Neuron (in vitro differentiated cells): ENCODE results near the gene RFX3.

Experiments used
- H2AFZ ChIP-seq: one replicate; pipeline ENCODE4 v1.6.1; 2013; ENCODE audit warnings: low read depth, mild to moderate bottlenecking, inconsistent platforms, low read length, moderate library complexity
- H3K27me3 ChIP-seq: one replicate; pipeline ENCODE4 v1.6.1; 2013; ENCODE audit warnings: low read length; ENCODE audit not compliant: insufficient read depth
- H3K36me3 ChIP-seq: one replicate; pipeline ENCODE4 v1.6.1; 2013; ENCODE audit warnings: low read length; ENCODE audit not compliant: insufficient read depth
- H3K4me1 ChIP-seq: one replicate; pipeline ENCODE4 v1.6.1; 2013; ENCODE audit warnings: low read length; ENCODE audit not compliant: insufficient read depth
- H3K4me3 ChIP-seq: 2 replicates; pipeline ENCODE4 v1.5.1; 2013; ENCODE audit warnings: mild to moderate bottlenecking, low read length, moderate library complexity
- H3K9me3 ChIP-seq: one replicate; pipeline ENCODE4 v1.6.1; 2013; ENCODE audit warnings: low read length

The RFX3 gene

DNA sequence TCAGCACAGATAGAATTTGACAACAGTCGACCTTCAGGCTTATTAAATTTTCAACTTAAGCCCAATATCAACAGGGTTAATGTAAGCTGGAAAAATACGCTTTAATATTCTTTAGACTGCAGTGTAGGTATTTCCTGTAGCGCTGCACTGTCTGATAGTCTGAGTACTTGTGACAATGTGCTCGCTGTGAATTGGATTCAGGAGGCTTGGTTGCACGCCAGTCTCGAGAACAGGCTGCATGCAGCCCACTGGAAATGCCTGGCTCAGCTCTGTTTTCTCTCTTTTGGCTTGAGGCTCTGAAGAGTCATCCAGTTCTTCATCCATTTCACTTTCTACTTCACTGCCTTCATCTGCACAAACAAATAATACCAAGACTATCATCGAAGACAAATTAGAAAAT is 300.9 kb downstream of the RFX3 start:
- H3K9me3 ChIP-seq = no peaks in the 10 kb centered on the region
- H3K36me3 ChIP-seq = peaks cover 47% of the 10 kb centered on the region
- H3K4me3 ChIP-seq = no peak overlapping the region
- no peak overlapping the region for H2AFZ ChIP-seq
- no peaks in the 10 kb centered on the region for H3K27me3 ChIP-seq
- H3K4me1 ChIP-seq = no peaks in the 10 kb centered on the region

DNA sequence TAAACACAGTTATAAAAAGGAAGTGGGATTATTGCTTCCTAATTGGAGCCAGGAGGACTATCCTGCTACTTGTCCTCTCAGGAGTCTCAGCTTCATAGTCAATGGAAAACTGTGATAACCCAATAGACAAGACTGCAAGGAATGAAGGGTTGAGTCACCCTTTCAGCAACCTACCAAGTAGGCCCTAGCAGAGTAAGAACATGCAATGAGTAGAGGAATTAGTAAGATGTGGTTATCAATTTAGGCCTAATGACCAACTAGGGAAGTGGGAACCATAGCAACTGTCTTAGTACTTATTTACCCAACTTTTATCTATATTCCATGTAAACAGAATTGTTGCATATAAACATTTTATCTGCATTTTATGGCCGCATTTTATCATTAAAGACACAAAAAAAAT is 310.1 kb downstream of the RFX3 start:
- Histone ChIP-seq H3K36me3 (no peaks in the 10 kb centered on the region), H2AFZ (no peak overlapping the region), H3K27me3 (no peaks in the 10 kb centered on the region), H3K4me3 (no peak overlapping the region), H3K9me3 (no peaks in the 10 kb centered on the region), H3K4me1 (peaks cover 10% of the 10 kb centered on the region)

DNA sequence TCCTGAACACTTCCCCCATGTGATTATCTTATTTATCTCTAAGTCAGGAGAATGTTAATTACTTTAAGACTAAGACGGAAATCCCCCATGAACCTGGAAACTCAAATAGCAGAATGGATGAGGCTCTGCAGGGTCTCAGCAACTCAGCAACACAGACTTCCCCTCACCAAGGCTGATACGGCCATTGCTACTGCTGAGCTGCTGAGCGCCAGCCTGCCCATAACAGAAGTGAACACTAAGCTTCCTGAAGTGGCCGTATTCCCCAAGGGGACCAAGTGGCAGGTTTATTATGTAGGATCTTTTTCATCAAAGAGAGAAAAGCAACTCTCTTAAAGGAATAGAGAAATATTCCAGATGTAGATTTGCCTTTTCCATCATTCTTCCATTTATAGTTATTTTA is 311.1 kb downstream of the RFX3 start:
- H3K4me3 ChIP-seq = no peak overlapping the region

DNA sequence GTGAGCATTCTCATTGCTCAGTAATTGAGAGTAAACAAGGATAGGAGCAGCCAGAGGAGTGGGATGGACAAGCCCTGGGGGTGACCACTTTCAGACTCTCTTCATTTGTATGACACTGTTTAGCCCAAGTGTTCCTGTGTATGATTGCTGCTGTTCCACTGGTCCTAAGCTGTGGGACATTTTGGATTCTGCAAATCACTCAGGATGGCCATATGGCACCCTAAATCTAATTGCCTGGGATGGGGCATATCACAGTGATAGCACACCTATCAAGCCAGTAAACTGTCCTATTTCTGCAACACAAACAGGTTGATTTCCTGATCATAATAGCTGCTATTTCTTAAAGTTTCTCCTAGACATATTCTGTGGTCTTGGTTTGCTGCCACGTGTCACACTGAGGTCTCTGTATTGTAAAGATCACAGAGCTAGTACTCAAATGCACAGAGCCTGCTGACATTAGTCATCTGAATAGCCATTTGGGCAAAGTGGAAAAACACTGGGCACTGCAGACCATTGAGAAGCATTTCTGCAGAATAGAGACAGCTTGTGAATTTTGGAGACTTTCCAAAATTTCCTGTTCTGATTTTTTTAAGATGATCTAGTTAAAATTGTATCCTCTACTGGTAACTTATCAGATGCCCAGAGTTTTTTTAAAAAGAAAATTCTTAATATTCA is 320.2 kb downstream of the RFX3 start:
- no peaks in the 10 kb centered on the region for H3K36me3 ChIP-seq
- no peaks in the 10 kb centered on the region for H3K4me1 ChIP-seq
- no peaks in the 10 kb centered on the region for H3K9me3 ChIP-seq
- no peaks in the 10 kb centered on the region for H3K27me3 ChIP-seq
- no peak overlapping the region for H3K4me3 ChIP-seq
- H2AFZ ChIP-seq = no peak overlapping the region

More for the DNA sequence above, 311.1 kb downstream of the RFX3 start:
- no peaks in the 10 kb centered on the region for H3K27me3 ChIP-seq
- H2AFZ ChIP-seq = no peak overlapping the region
- H3K9me3 ChIP-seq = no peaks in the 10 kb centered on the region
- no peaks in the 10 kb centered on the region for H3K36me3 ChIP-seq
- H3K4me1 ChIP-seq = peaks cover 10% of the 10 kb centered on the region

DNA sequence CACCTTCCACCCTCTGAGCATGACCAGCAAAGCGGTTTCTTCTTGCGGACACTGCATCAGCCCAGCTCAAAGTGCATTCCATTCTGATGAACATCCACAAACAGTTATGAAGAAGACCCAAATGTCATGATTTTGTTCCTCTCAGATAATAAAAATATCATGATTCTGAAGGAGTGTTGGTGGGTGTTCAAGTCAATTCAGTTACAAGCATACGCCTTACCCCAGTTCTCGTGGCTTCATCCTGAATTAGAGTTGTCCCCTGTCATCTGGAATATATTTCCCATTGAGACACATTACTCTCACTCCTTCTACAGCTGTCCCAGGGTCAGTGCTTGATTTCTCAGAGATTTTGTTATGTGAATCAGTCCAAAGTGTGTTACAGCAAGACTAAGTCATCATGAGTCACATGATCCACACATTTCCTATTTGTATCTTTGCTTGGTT is 325.4 kb downstream of the RFX3 start:
- no peak overlapping the region for H2AFZ ChIP-seq

DNA sequence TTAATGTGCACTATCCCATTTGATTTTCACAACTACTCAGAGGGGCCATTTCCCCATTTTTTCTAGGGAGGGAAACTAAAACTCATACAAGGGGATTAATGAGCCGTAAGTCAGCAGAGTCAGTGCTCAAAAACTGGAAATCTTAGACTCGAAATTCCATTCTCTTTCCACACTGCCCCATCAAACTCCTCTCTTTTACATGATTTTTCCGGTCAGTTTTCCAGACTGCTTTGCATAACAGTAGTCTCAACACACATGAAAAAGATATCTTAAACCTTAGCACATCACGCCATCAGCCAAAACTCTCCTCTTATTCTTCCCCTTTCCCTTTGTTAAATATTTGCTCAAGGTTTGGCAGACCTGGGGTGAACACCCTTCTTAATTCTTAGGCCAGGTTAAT is 332.0 kb downstream of the RFX3 start:
- no peaks in the 10 kb centered on the region for H3K9me3 ChIP-seq
- no peaks in the 10 kb centered on the region for H3K27me3 ChIP-seq
- no peak overlapping the region for H3K4me3 ChIP-seq
- H3K36me3 ChIP-seq = no peaks in the 10 kb centered on the region
- no peak overlapping the region for H2AFZ ChIP-seq
- H3K4me1 ChIP-seq = peaks cover 4% of the 10 kb centered on the region

More for the DNA sequence above, 325.4 kb downstream of the RFX3 start:
- no peaks in the 10 kb centered on the region for H3K9me3 ChIP-seq
- H3K4me1 ChIP-seq = peaks cover 4% of the 10 kb centered on the region
- H3K4me3 ChIP-seq = no peak overlapping the region
- H3K27me3 ChIP-seq = no peaks in the 10 kb centered on the region
- no peaks in the 10 kb centered on the region for H3K36me3 ChIP-seq

DNA sequence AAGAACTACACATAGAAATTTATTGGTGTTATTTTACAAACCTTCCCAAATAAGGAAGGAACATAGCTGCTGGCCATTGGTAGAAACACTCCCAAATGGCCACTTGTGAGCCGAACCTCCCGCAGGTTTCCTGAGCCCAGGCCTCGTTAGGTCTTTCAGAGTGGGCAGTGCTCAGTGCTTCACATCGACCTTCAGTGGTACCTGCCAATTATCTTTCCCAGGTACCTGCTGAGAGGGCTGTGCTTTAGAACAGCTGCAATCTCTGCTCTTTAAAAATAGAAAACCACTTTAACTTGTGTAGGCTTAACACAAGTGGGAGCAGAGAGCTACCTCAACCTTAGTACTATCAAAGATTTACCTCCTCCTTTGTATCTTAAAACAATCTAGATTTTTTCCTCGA is 334.1 kb downstream of the RFX3 start:
- H2AFZ ChIP-seq = no peak overlapping the region
- H3K27me3 ChIP-seq = no peaks in the 10 kb centered on the region
- no peaks in the 10 kb centered on the region for H3K4me1 ChIP-seq
- no peak overlapping the region for H3K4me3 ChIP-seq
- H3K9me3 ChIP-seq = no peaks in the 10 kb centered on the region
- no peaks in the 10 kb centered on the region for H3K36me3 ChIP-seq

DNA sequence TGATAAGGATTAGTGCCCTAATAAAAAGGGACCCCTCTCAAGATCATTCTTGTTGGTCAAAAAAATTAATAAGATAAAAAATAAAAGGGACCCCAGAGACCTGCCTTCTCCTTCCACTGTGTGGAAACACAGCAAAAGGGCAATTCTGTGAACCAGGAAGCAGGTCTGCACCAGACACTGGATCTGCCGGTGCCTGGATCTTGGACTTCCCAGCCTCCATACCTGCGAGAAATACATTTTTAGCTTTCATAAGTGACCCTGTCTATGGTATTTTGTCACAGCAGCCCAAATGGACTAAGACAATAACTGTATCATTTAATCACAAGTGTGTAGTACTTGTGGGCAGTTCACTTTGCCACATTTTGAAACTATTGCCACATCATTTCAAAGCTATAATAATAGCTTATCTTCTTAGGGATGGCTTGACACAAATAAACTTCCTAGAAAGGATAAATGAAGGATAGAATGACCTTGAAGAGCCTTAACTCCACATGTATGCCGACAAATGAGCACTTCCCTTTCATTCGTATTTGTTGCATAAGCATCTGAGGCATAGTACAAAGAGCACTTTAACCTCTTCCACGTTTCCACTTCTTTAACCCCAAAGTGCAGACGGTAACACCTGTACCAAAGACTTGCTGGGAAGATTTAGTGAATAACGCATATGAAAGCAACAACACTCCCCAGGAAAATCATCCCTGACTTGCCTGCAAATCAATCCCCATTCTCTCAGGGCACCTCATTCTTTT is 336.5 kb downstream of the RFX3 start:
- Histone ChIP-seq H3K9me3 (no peaks in the 10 kb centered on the region), H3K4me1 (no peaks in the 10 kb centered on the region), H3K27me3 (peaks cover 2% of the 10 kb centered on the region), H2AFZ (no peak overlapping the region), H3K4me3 (no peak overlapping the region), H3K36me3 (no peaks in the 10 kb centered on the region)

DNA sequence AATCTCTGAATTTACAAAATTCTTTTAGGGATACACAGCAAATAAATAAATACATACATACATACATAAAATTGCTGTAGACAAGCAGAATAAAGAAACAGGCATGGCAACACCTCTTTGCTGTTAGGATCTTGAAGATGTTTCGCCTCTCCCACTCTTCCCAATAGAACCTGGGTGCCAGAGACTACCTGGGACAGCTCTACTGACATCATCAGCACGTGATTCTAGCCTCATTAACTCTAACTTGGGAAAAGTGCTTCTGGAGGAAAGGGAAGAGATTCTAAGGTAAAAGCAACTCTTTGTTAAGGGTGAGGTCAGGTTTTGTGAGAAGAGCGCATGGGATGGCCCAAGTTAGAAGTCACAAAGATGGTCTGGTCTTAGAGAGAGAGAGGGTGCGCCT is 339.1 kb downstream of the RFX3 start:
- Histone ChIP-seq H3K4me1 (no peaks in the 10 kb centered on the region), H3K27me3 (peaks cover 2% of the 10 kb centered on the region), H3K4me3 (no peak overlapping the region), H3K9me3 (no peaks in the 10 kb centered on the region), H2AFZ (no peak overlapping the region), H3K36me3 (no peaks in the 10 kb centered on the region)

DNA sequence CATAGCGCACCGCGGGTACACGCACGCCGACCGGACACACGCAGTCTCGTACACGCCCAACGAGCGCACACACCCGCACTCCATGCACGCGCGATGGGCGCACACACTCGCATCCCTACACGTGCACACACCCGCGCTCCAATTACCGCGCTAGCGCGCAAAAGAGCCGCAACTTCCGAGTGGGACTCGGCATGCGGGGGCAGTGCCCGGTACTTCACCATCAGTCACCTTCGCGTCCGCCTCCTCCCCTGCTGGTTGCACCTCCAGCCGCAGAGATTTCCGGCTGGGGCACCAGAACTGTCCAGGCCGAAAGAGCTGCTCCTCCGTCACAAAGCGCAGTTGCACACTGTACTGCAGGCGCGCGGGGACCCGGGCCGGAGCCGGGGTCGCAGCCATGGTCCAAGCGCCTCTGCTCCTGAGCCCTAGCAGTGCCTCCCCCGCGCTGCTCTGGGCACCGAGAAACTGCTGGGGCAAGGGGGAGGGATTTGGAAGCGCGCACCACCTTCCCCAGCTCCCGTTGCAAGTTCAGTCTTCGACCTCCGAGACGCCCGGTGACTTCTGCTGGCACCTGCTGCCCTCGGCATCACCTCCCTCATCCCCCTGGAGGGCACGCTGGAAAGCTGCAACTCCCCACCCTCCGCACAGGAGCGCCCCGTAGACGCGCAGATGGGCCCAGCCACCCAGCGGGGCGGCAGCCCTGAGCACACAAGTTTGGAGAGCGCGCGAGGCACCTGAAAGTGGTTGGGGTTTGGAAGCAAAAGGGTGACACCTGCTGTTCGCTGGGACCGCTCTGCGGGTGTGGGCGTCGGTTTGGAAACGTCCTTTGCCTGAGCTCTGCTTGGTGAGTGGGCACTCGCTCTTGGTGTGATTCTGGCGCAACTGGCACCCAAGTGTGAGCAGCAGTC is 344.5 kb downstream of the RFX3 start:
- H3K27me3 ChIP-seq = peaks cover 2% of the 10 kb centered on the region

DNA sequence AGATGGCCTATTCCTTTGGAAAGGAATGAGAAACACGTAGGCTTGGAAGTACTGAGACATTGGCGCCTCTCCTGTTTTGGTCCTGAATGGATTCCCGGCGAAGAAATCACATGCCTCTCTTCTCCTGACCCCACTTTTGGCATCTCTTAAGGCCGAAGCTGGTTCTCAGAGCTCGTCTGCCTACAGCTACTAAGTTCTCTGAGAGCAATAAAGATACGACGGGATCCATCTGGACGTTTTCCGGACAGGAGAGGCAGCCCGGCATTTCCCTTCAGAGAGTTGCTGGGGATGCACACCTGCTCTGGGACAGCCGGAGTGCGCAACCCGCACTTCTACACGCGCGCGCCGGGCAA is 345.1 kb downstream of the RFX3 start:
- Histone ChIP-seq H3K36me3 (no peaks in the 10 kb centered on the region), H3K9me3 (no peaks in the 10 kb centered on the region), H3K4me3 (no peak overlapping the region), H2AFZ (no peak overlapping the region), H3K4me1 (peaks cover 9% of the 10 kb centered on the region), H3K27me3 (no peaks in the 10 kb centered on the region)

More for the DNA sequence above, 344.5 kb downstream of the RFX3 start:
- H3K4me1 ChIP-seq = peaks cover 6% of the 10 kb centered on the region
- H3K9me3 ChIP-seq = no peaks in the 10 kb centered on the region
- no peak overlapping the region for H2AFZ ChIP-seq
- no peaks in the 10 kb centered on the region for H3K36me3 ChIP-seq
- no peak overlapping the region for H3K4me3 ChIP-seq

DNA sequence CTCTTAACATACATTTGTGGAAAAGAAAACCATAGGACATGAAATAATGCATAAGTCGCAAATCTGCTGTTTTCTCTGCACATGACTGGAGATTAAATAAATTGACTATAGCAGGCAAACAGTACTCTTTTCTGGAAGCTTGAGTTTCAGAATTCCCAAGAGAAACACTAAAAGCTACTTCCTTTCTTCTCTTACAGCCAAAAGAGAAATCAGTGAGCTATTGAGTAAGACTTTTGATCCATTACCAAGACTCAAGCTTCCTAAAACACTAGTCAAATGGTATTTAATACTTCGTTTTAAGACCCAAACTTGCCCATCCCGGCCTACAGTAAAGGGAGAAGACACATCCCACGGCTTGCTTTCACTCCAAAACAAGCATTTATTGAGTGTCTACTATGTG is 346.1 kb downstream of the RFX3 start:
- Histone ChIP-seq H3K9me3 (no peaks in the 10 kb centered on the region), H2AFZ (no peak overlapping the region), H3K27me3 (no peaks in the 10 kb centered on the region), H3K4me1 (peaks cover 9% of the 10 kb centered on the region), H3K4me3 (no peak overlapping the region), H3K36me3 (no peaks in the 10 kb centered on the region)

DNA sequence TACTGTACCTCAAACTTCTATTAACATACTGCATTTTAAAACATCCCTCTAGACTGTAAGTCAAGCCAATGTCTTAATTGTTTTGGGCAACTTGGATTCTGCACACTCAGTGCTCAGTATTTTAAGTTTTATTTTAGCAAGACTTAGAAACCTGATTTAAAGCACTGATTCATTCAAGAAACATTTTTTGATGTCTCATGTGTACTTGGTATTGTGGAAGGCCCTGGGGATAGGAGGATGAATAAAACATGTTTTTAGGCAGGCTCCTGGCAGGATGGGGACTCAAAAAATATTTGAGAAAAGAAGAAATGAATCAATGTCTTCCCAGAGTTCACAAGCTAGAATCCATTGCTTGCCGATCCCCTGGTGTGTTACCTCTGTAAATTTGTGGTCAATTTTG is 347.9 kb downstream of the RFX3 start:
- peaks cover 9% of the 10 kb centered on the region for H3K4me1 ChIP-seq
- no peak overlapping the region for H3K4me3 ChIP-seq
- H3K27me3 ChIP-seq = no peaks in the 10 kb centered on the region
- H2AFZ ChIP-seq = no peak overlapping the region
- no peaks in the 10 kb centered on the region for H3K36me3 ChIP-seq
- H3K9me3 ChIP-seq = no peaks in the 10 kb centered on the region
